ENCODE results near the gene CRLF2. TPM values are rescaled to one million over a fixed set of nuclear protein-coding genes. Genes with fewer than 3 reads are reported as not detected.
"Not testable (repeated sequence)": the region's sequence is repeated elsewhere in the genome, so short reads cannot be mapped to it uniquely, and the experiment has no call there.

The CRLF2 gene
- polyA plus RNA-seq, 3 donors = 0.11 to 0.17 TPM; not detected in 1

- Mint-ChIP-seq H3K4me1 (peaks cover 8% of the 10 kb centered on the region), H3K9me3 (peaks cover 0 to 4% (median 0%) of the 10 kb centered on the region in 7 donors), H3K27me3 (ENCODE audit: low read depth in 3 of 3) (peaks cover 0 to 6% (median 2%) of the 10 kb centered on the region in 3 donors), H3K4me3 (peak overlapping the region in 1 of 2 donors; percentile 30), H3K36me3 (no peaks in the 10 kb centered on the region), H3K27ac (peak overlapping the region in 3 of 7 donors; percentile 25 to 70 (median 67))
- Histone ChIP-seq H3K4me3 (replicated peaks in 1 of 3; ENCODE audit: low read depth in 2 of 3, low read length in 3 of 3) (no peak overlapping the region), H2AFZ (ENCODE audit: insufficient read depth, low read depth, low read length, poor library complexity, severe bottlenecking) (peak overlapping the region; percentile 61), H3K4me2 (replicated peaks; ENCODE audit: extremely low read depth, low read length, poor library complexity, severe bottlenecking) (no peak overlapping the region), H3K79me2 (ENCODE audit: insufficient read depth, low read length) (no peaks in the 10 kb centered on the region), H4K20me1 (ENCODE audit: insufficient read depth, low read length) (no peaks in the 10 kb centered on the region), H3K9me3 (replicated peaks in 1 of 2; ENCODE audit: control insufficient read depth in 1 of 2, insufficient read depth in 1 of 2, low read length in 2 of 2) (no peaks in the 10 kb centered on the region), H3K36me3 (replicated peaks in 1 of 2; ENCODE audit: control insufficient read depth in 1 of 2, insufficient read depth in 2 of 2, low read length in 2 of 2) (no peaks in the 10 kb centered on the region), H3K27me3 (ENCODE audit: control insufficient read depth in 2 of 2, insufficient read depth in 2 of 2, low read length in 2 of 2) (no peaks in the 10 kb centered on the region), H3K9ac (ENCODE audit: insufficient read depth, low read length, poor library complexity, severe bottlenecking) (no peak overlapping the region), H3K4me1 (ENCODE audit: control insufficient read depth in 1 of 2, insufficient read depth in 2 of 2, low read length in 2 of 2) (no peaks in the 10 kb centered on the region), H3K27ac (ENCODE audit: low read depth in 1 of 2, low read length in 2 of 2) (no peak overlapping the region)
- WGBS (ENCODE audit: insufficient coverage) = 29% methylated on average over 9 of the region's 11 CpGs
- no peak for DNase-seq
- intact Hi-C loops (cut with micrococcal nuclease) = no loop called here
- no peak for TF ChIP-seq CTCF (IDR thresholded peaks at IDR 0.05)
Observed at GRCh38 chrX:1181170-1181569, 31.3 kb downstream of the CRLF2 start.

- Histone ChIP-seq H3K27me3 (ENCODE audit: control insufficient read depth in 2 of 2, insufficient read depth in 2 of 2, low read length in 2 of 2) (no peaks in the 10 kb centered on the region), H4K20me1 (ENCODE audit: insufficient read depth, low read length) (no peaks in the 10 kb centered on the region), H3K4me2 (replicated peaks; ENCODE audit: extremely low read depth, low read length, poor library complexity, severe bottlenecking) (no peak overlapping the region), H3K27ac (ENCODE audit: low read depth in 1 of 2, low read length in 2 of 2) (no peak overlapping the region), H2AFZ (ENCODE audit: insufficient read depth, low read depth, low read length, poor library complexity, severe bottlenecking) (no peak overlapping the region), H3K9me3 (replicated peaks in 1 of 2; ENCODE audit: control insufficient read depth in 1 of 2, insufficient read depth in 1 of 2, low read length in 2 of 2) (no peaks in the 10 kb centered on the region), H3K9ac (ENCODE audit: insufficient read depth, low read length, poor library complexity, severe bottlenecking) (no peak overlapping the region), H3K4me3 (replicated peaks in 1 of 3; ENCODE audit: low read depth in 2 of 3, low read length in 3 of 3) (no peak overlapping the region), H3K79me2 (ENCODE audit: insufficient read depth, low read length) (no peaks in the 10 kb centered on the region), H3K36me3 (replicated peaks in 1 of 2; ENCODE audit: control insufficient read depth in 1 of 2, insufficient read depth in 2 of 2, low read length in 2 of 2) (no peaks in the 10 kb centered on the region), H3K4me1 (ENCODE audit: control insufficient read depth in 1 of 2, insufficient read depth in 2 of 2, low read length in 2 of 2) (no peaks in the 10 kb centered on the region)
- Mint-ChIP-seq H3K27ac (no peak overlapping the region), H3K9me3 (peaks cover 0 to 4% (median 0%) of the 10 kb centered on the region in 7 donors), H3K36me3 (no peaks in the 10 kb centered on the region), H3K27me3 (ENCODE audit: low read depth in 3 of 3) (peaks cover 0 to 6% (median 0%) of the 10 kb centered on the region in 3 donors), H3K4me1 (peaks cover 6% of the 10 kb centered on the region), H3K4me3 (no peak overlapping the region)
- no peak for DNase-seq
- no peak for TF ChIP-seq CTCF (IDR thresholded peaks at IDR 0.05)
- intact Hi-C loops (cut with micrococcal nuclease) = no loop called here
- WGBS (ENCODE audit: insufficient coverage) = 69% methylated on average over 12 of the region's 20 CpGs
Observed at GRCh38 chrX:1178580-1179057, 33.8 kb downstream of the CRLF2 start.

GRCh38 chrX:1176531-1177320 lies 35.7 kb downstream of the CRLF2 start:
- WGBS (ENCODE audit: insufficient coverage) = 96% methylated on average over 18 of the region's 33 CpGs

More at GRCh38 chrX:1176531-1177320, 35.7 kb downstream of the CRLF2 start:
- H3K4me3 ChIP-seq (replicated peaks in 1 of 3; ENCODE audit: low read depth in 2 of 3, low read length in 3 of 3); H3K9ac ChIP-seq (ENCODE audit: insufficient read depth, low read length, poor library complexity, severe bottlenecking); H3K27ac ChIP-seq (ENCODE audit: low read depth in 1 of 2, low read length in 2 of 2); H3K27ac Mint-ChIP-seq; H2AFZ ChIP-seq (ENCODE audit: insufficient read depth, low read depth, low read length, poor library complexity, severe bottlenecking); H3K4me2 ChIP-seq (replicated peaks; ENCODE audit: extremely low read depth, low read length, poor library complexity, severe bottlenecking); H3K27me3 Mint-ChIP-seq (ENCODE audit: low read depth in 3 of 3); intact Hi-C loops (cut with micrococcal nuclease); H3K4me3 Mint-ChIP-seq; H3K27me3 ChIP-seq (ENCODE audit: control insufficient read depth in 2 of 2, insufficient read depth in 2 of 2, low read length in 2 of 2); DNase-seq; H3K4me1 Mint-ChIP-seq; H3K36me3 Mint-ChIP-seq; H3K36me3 ChIP-seq (replicated peaks in 1 of 2; ENCODE audit: control insufficient read depth in 1 of 2, insufficient read depth in 2 of 2, low read length in 2 of 2); H3K4me1 ChIP-seq (ENCODE audit: control insufficient read depth in 1 of 2, insufficient read depth in 2 of 2, low read length in 2 of 2); H3K9me3 ChIP-seq (replicated peaks in 1 of 2; ENCODE audit: control insufficient read depth in 1 of 2, insufficient read depth in 1 of 2, low read length in 2 of 2); H3K9me3 Mint-ChIP-seq; H4K20me1 ChIP-seq (ENCODE audit: insufficient read depth, low read length); H3K79me2 ChIP-seq (ENCODE audit: insufficient read depth, low read length): not testable (repeated sequence)
